Fibroblast of pulmonary artery (primary cell): ENCODE measurements around the gene TNFRSF12A.

Experiments
- DNase-seq: peaks from one replicate; pipeline ENCODE4 v3.0.0-alpha.2; 2010; ENCODE audit warnings: low read depth
- H3K4me3 ChIP-seq: replicated peaks from 2 replicates; pipeline ENCODE4 v1.5.1; 2011; ENCODE audit warnings: low read depth, mild to moderate bottlenecking, control low read depth, low read length, moderate library complexity
- TF ChIP-seq, protein P1 (sequence below): IDR thresholded peaks from 2 replicates; pipeline ENCODE4 v1.5.1; 2011; ENCODE audit warnings: mild to moderate bottlenecking, control low read depth, low read length, inconsistent platforms; ENCODE audit errors: missing control alignments

Gene TNFRSF12A

DNA sequence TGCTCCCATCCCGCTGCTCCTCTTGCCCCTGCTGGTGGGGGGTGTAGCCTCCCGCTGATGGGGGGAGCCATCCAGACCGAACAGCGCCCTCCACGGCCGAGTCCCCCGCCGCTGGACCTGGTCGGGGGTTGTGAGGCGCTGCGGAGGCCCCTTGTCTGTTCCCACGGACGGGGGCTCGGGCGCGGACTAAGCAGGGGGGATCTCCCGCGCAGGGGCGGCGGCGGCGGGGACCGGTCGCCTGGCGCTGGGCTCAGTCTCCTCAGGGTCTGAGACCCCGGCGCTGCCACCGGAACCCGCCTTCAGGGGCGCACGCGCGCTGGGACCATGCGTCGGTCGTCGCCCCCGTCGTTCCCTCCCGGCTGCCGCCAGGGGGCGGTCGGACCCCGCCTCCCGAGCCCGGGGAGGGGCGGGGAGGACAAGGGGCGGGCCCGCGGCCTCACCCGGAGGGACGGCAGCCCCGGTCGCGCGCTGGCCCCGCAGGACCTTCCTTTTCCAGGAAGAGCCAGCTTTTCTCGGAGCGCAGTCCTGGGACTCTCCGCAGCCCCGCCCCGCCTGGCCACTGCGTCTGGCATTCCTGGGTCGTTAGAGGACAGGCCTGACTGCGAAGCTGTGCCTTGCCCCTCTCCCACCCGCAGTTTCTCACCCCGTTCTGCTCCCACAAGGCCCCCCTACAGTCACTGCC, 39.0 kb downstream of the TNFRSF12A start:
- H3K4me3 ChIP-seq, result peak overlapping the region; percentile 77
- TF ChIP-seq, protein P1, sequence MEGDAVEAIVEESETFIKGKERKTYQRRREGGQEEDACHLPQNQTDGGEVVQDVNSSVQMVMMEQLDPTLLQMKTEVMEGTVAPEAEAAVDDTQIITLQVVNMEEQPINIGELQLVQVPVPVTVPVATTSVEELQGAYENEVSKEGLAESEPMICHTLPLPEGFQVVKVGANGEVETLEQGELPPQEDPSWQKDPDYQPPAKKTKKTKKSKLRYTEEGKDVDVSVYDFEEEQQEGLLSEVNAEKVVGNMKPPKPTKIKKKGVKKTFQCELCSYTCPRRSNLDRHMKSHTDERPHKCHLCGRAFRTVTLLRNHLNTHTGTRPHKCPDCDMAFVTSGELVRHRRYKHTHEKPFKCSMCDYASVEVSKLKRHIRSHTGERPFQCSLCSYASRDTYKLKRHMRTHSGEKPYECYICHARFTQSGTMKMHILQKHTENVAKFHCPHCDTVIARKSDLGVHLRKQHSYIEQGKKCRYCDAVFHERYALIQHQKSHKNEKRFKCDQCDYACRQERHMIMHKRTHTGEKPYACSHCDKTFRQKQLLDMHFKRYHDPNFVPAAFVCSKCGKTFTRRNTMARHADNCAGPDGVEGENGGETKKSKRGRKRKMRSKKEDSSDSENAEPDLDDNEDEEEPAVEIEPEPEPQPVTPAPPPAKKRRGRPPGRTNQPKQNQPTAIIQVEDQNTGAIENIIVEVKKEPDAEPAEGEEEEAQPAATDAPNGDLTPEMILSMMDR, result peak; percentile 37
- DNase-seq, result peak; percentile 86

- H3K4me3 ChIP-seq, result peak overlapping the region; percentile 29
- TF ChIP-seq, protein P1, result no peak
- DNase-seq, result no peak
These were observed 39.6 kb downstream of the TNFRSF12A start for GRCh38 chr16:3059723-3060242.

GRCh38 chr16:3060339-3061127, 40.4 kb downstream of the TNFRSF12A start:
- no peak overlapping the region for H3K4me3 ChIP-seq
- DNase-seq, result no peak
- TF ChIP-seq, protein P1, result no peak

DNA sequence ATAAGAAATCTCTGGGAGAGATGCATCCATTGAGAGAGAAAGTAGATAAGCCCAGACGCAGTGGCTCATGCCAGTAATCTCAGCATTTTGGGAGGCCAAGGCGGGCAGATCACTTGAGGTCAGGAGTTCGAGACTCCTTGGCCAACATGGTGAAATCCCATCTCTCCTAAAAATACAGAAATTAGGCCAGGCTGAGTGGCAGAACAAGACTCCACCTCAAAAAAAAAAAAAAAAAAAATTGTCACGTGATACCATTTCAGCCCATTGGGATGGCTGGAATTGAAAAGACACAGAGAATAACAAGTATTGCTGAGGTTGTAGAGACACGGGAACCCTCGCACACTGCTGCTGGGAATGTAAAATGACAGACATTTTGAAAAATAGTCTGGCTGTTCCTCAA, 42.4 kb downstream of the TNFRSF12A start:
- no peak for DNase-seq
- no peak overlapping the region for H3K4me3 ChIP-seq
- TF ChIP-seq, protein P1, result no peak

GRCh38 chr16:3063625-3064386, 43.6 kb downstream of the TNFRSF12A start:
- TF ChIP-seq, protein P1, result no peak
- DNase-seq, result no peak

DNA sequence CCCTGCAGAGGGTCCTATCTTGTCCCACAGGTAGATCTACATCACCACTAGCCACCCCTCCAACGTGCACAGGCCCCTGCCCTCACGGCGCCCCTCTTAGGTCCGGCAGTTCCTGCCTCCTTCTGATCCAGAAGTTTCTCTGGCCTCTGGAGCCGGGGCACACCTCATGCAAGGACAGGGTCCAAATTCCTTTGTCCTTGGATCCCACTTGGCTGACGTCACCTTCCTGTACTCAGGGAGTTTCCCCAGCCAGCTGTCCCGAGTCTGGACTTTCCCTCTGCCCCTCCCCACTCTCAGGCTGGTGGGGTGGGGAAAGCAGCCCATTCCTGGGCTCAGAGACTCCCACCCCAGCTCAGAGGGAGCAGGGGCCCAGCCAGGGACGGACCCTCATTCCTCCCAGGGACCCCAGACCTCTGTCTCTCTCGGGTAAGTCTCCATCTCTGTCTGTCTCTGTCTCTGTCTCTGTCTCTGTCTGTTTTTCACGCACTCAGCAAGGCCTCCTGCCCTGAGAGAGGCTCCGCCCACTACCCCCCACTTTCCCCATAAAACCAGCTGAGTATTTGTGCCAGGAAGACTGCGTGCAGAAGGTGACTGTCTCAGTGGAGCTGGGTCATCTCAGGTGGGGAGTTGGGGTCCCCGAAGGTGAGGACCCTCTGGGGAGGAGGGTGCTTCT, 45.0 kb downstream of the TNFRSF12A start, which contains the start of gene IL32:
Gene IL32 (plus strand): TSS at position 572 of the 673 bp plus-strand sequence. CDS start 172 bp downstream, outside the sequence.
- TF ChIP-seq, protein P1, result no peak

More at GRCh38 chr16:3063625-3064386, 43.6 kb downstream of the TNFRSF12A start:
- no peak overlapping the region for H3K4me3 ChIP-seq

More for the DNA sequence above, 45.0 kb downstream of the TNFRSF12A start, which contains the start of gene IL32:
- DNase-seq, result peak; percentile 91
- H3K4me3 ChIP-seq, result peak within 1 kb of the TSS; percentile 48
